ENCODE data around the gene MTUS2. TPM values are rescaled to one million over a fixed set of nuclear protein-coding genes. Genes with fewer than 3 reads are reported as not detected.

Gene MTUS2
- total RNA-seq, 2 experiments from 2014 or later = not detected

DNA sequence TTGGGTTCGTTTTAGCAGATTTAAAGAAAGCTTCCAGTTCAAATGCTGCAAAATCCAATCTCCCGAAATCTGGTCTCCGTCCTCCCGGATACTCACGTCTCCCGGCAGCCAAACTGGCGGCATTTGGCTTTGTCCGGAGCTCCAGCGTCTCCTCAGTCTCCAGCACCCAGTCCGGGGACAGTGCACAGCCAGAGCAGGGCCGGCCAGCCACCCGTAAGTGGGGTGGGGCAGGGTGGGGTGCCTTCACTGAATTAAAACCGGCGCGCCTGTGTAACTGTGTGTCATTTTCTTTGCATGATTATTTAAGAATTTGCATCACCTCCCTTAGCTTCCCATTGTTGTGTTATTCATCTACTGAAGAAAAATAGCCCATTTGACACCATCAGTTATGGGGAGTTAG lies 280.6 kb downstream of the MTUS2 start:
- POLR2A ChIA-PET = no interaction called here
- CTCF ChIA-PET = no interaction called here

DNA sequence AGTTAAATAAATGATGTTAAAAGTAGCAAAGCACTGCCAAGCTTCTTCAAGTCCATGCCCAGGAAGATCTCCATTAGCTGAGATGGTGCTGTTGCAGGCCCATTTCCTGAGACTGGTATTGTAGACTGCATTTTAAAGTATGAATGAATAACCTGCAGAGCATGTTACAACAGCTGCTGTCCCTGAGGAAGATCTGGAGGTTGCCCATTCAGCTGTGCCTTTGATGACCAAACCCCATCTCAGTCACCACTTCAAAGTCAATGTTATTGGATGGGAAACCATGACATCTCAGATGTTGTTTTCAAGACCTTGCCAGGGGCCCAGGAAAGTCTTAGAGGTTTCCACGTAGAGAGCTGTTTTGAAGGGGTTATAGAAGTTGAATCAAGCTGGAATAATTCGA lies 281.3 kb downstream of the MTUS2 start:
- ChIA-PET CTCF (no interaction called here), POLR2A (no interaction called here)

DNA sequence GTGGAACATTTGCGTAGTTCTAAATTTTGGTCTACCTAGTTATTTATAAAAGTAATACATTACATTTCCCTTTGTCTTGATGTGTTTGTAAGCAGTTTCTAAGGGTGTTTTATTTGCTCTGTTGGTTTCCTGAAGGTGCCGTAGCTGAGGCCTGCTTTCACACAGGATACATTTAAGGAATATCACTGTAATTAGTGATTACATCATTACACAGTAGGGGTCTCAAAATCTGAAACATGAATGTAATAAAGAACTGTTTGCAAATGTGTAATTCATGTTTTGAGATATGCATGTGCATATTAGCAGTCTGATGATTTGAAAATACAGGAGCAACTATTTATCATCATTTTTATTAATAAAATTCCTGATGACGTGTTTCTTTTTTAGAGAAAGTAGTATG lies 281.8 kb downstream of the MTUS2 start:
- ChIA-PET POLR2A (no interaction called here), CTCF (no interaction called here)

DNA sequence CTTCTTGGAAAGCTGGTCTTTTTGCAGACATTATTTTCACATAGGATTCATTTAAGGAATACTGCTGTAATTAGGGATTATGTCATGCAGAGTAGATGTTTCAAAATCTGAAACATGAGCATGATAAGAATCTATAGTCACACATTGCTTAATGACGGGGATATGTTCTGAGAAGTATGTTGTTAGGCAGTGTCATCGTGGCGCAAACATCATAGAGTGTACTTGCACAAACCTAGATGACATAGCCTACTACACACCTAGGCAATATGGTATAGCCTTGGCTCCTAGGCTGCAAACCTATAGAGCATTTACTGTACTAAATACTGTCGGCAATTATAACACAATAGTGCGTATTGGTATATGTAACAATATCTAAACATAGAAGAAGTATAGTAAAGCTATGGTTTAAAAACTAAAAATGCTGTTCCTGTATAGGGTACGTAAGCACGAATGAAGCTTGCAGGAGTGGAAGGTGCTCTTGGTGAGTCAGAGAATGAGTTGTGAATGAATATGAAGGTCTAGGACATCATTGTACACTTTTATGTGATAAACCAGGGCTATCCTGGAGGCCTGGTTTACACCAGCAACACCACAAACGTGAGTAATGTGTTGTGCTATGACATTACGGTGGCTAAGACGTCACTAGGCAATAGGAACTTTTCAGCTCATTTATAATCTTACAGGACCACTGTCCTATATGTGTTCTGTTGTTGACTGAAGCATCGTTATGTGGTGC lies 283.1 kb downstream of the MTUS2 start:
- CTCF ChIA-PET = no interaction called here
- POLR2A ChIA-PET = no interaction called here

DNA sequence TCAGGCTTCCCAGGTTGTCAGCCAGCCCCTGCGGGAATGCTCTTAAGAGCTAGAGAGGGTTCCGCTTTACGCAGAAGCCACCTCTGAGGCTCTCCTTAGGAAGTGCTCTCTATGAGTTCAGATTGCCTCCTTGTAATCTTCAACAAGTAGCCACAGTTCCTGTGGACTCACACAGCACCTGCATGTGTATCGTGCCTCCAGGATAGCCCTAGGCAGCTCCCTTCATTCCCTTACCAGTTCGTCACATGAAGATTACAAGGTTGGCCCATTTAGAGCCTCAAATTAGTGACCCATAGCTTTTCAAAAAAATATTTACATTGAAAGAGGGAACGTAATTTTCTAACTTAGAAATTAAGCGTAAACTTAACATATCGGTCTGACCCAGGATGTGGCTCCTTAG lies 284.3 kb downstream of the MTUS2 start:
- CTCF ChIA-PET = no interaction called here
- POLR2A ChIA-PET = no interaction called here

DNA sequence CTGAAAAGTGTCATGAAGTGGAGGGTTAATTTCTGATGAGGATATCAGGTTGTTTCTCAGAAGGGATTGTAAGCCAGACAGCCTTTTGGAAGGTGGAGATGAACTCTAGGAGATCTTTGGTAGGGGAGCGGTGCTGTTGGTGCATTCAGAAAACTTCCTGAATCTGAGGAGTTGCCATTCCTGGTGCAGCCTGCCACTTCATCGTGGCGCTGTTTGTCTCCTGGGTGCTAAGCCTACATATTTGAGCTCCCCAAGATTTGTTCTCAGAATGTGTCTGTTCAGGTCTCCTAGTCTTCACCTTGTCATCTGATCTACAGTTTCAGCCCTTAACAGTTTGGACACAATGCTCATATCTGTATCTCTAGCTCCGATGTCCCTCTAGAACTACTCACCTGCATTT lies 285.6 kb downstream of the MTUS2 start:
- POLR2A ChIA-PET = no interaction called here
- CTCF ChIA-PET = no interaction called here

DNA sequence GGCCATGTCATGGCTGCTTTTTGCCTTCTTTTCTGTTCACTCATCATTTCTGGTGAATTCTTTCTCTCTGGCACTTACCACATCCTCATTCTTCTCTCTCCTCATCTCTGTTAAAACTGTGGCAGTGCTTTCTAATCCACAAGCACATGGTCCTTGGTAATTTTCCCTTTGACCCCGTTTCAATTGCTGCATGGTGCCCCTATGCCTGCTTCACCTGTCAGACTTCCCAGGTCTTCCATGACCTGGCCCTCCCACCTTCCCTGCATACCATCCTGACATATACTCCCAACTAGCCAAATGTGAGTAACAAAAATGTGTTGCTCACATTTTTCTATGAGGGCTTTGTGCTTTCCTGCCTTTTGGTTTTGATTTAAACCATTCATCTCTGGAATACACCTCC lies 286.5 kb downstream of the MTUS2 start:
- CTCF ChIA-PET = no interaction called here
- POLR2A ChIA-PET = no interaction called here

DNA sequence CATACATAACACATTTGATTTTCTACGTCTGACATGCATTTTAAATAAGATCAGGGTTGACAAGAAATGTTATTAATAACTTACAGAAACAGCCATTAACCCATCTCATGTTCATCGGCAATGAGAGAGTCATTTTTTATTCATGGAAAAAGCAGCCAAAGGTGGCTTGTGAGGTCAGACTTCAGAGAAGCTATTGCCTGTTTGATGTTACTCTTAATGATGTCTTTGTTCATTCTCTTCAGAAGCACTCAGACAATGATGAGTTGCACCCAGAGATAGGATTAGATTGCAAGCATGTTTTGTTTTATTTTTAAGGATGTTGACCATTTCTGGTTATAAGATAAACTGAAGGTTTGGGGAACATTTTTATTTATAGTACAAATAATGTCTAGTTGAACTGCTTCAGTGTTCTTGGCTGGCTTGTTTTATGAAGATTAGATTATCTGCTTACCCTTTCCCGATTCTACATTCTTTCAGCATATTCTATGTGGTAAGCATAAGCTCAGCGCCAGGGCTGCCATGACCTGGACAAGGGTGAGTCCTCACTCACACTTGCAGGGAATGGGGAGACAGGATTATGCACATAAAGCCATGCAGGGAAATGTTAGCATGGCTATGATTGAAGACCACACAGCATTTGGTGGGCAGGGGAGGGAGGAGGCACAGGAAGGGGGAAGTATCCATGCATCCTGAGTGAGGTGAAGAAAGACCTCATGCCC lies 288.1 kb downstream of the MTUS2 start:
- CTCF ChIA-PET = no interaction called here
- POLR2A ChIA-PET = no interaction called here

DNA sequence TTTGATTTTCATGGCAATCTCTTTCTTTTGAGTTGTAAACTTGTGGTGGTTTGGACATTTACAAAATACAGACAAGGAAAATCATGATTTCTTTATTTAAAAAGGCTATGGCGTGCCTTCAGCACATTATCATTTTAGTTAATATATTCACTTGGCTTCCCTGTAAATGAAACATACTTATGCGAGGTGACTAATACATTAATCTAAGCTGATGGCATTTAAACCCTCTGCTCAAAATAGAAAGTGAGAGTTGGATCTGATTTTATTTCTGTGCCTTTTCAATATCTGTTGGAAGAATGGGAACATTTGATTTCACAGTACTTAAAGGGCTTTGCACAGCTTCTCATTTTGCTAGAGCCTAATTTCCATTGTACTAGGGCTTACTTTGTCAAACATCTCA lies 289.8 kb downstream of the MTUS2 start:
- CTCF ChIA-PET = no interaction called here
- POLR2A ChIA-PET = no interaction called here

DNA sequence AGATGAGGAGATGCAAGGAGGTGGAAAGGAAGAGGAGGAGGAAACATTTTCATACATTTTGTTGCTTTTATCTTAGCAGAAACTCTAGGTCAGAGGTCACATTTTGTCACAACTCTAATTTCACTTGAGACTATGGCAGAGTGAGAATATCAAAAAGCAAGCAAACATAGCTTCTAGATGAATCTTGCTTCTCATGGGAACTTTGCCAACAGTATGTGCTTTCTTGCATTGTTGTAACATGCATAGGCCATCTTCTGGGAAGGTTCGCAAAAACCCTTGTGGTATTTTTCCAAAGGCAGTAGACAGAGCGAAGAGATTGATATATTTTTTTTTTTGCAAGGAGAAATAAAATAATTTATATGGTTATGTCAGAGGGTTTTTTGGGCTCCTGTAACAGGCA lies 291.3 kb downstream of the MTUS2 start:
- POLR2A ChIA-PET = no interaction called here
- CTCF ChIA-PET = no interaction called here

DNA sequence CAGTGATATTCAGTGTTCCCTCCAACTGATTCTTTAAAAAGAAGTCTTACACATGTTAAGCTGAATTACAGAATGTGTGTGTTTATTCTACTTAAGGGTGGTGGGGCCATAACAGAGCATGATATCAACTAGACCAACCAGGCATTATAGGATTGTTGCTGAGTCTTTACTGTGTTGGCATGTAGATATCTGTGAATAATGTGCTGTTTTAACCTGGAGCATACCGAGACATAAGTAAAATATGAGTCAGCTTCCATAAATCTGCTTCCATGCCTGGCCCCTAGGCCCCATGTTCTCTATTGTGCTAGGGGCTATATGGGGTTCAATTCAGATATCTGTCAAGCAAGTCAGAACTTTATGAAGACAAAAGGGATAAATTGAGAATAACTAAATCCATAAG lies 295.7 kb downstream of the MTUS2 start:
- CTCF ChIA-PET = no interaction called here
- POLR2A ChIA-PET = no interaction called here

DNA sequence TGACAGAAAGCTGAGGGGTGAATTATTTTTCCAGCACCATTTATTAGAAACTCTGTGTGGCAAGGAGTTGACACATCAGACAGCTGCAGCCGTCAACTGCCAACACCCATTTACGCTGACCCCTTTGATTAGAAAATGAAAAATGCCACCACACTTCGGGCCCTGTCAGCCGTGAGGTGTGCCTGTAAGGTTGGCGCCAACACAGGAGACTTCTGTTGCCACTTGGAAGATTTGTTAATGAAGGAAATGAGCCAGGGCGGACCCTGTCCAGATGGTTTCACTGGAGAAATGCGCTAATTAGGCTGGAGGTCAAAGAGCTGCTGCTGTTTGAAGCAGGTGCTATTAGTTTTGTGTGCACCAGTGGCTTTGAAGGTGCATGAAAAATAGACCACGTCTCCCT lies 297.5 kb downstream of the MTUS2 start:
- CTCF ChIA-PET = no interaction called here
- POLR2A ChIA-PET = no interaction called here

DNA sequence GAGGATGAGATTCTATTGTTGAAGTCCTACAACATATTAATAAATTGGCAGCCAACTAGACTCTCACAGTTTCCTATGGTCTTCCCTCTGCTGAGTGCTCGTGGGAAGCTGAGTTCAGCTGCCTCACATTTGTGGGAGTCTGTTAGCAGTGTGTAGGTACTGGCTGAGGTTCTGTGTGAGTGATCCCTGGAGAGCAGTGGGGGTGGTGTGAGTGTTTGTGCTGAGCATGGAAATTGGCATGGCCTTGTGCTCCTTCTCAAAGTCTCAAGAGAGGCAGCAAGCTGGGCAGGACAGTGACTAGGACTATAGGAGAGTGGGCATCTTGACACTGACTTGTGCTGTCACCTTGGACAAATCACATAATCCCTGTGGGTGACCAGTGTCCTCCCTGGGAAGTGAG lies 298.3 kb downstream of the MTUS2 start:
- CTCF ChIA-PET = no interaction called here

DNA sequence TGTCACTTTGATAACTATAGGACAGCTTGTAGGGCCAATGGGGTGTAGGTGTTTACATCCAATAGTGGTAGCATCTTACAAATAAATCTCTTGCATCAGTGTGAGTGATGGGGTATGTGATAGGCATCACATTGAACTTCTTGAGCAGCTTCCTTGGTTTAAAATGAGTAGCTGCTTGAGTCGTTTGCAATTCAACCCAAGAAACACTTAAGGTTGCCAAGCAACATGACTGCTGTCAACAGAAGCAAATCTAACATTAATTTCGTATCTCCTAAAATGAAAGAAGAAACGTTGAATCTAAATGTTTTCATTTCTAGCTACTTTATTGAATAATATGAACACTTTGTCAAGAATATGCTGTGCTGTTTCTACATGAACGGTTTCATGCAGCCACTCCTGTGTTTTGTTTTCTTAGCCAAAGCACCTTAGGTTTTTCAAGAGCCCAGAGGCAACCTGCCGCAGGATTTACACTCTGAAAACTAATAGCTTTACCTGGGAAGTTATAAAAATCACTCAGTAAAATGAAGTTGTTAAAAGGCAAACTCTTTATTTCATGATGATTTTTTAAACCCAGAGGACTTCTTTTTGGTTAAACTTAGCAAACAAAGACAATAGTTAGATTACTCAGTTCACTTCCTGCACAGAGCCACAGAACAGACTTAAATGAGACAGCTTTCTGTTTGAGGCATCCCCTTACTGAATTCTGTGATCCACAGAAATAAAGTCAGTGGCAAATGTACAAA lies 305.2 kb downstream of the MTUS2 start:
- ChIA-PET POLR2A (no interaction called here), CTCF (no interaction called here)

More for the DNA sequence above, 298.3 kb downstream of the MTUS2 start:
- POLR2A ChIA-PET = no interaction called here

DNA sequence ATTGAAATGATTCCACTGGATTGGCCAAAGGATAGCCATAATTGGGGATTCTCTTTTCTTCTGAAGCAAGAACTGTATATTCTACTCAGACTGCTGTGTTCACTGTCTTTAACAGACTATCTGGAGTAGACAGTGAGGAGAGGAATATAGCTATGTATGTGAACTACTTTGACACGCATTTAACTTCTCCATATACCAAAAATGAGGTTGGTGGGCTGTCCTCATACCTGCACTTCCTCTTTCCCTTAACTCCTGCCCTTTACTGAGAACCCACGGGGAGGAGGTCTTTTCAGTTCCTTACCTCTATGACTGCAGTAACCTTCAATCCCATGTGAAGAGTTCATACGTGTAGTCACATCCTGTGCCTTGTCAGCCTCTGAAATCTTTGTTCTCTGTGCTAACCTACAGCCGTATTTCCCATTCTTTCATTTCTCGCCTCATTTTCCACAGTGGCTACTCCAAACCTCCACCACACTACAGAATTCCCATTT lies 305.8 kb downstream of the MTUS2 start:
- ChIA-PET CTCF (no interaction called here), POLR2A (no interaction called here)

DNA sequence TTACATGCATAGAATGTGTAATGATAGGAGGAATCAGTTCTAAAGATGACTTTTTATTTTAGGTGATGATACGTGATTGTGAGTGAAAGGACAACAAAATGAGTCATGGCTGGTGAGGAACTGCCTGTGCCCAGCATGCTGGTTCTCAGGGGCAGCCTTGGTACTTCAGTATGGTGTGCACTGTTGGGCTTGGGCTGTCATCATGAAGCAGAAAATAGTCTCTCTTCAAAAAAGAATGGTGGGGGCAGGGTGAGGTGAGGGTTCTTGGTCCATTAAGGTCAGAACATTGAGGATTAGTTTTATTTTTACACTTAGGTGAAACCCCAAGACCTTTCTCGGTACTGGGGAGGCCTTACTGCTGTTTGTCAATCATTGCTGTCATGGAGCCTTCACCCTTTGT lies 309.5 kb downstream of the MTUS2 start:
- POLR2A ChIA-PET = no interaction called here

DNA sequence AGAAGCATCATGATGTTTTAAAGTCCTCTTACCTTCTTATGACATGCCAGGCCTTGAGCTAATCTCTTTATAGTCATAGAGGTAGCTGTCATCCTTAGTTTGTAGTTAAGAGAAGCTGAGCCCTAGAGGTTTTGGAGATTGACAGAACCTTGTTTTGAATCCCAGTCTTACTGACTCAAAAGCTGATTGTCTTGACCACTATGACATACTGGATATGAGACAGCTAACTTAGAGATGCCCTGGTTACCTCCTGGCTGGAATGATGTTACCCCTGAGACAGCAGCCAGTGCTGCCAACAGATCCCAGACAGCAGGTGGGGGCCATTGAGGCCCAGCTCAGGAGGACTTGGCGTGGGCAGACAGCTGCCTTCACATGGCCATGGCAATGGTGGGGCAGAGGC lies 311.0 kb downstream of the MTUS2 start:
- ChIA-PET POLR2A (no interaction called here), CTCF (no interaction called here)

More for the DNA sequence above, 309.5 kb downstream of the MTUS2 start:
- CTCF ChIA-PET = no interaction called here

DNA sequence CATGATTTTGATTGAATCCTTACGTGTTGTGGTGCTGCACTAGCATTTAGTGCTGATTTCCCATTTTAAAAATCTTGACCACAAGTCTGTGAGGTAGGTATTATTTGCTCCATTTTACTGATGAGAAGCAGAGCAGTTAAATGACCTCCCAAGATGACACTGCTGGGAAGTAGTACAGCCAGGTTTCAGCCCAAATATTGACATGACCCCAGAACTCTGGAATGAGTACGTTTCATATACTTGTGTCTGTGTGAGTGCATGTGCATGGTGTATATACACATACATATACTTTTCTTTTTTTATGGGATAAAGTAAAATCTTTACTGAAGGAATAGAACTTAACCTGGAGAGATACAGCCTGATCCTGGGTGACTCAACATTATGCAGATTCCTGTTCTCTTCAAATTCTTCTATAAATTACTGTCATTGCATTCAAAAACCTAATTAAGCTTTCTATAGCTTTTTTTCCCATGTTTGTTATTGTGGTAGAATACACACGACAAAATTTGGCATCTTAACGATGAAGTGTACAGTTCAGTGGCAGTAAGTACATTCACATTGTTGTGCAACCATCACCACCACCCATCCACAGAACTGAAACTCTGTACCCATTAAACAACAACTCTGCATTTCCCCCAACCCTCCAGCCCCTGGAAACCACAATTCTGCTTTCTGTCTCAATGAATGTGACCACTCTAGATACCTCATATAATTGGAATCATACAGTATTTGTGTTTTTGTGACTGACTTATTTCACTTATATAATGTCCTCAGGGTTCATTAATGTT lies 311.9 kb downstream of the MTUS2 start:
- POLR2A ChIA-PET = no interaction called here
- CTCF ChIA-PET = no interaction called here

DNA sequence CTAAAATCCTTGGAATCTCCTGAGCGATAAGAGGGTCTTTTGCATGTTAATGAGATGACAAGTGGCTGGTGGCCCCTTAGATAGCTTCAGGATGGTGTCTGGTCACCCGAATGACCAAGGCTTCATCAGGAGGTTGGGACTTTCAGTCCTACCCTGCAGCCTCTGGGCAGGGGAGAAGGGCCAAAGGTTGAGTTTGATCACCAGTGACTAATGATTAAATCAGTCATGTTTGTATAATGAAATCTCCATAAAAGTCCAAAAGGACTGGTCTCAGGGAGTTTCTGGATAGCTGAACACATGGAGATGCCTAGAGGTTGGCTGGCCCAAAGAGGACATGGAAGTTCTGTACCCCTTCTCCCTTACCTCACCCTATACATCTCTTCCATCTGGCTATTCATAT lies 316.2 kb downstream of the MTUS2 start:
- CTCF ChIA-PET = no interaction called here
- POLR2A ChIA-PET = no interaction called here

DNA sequence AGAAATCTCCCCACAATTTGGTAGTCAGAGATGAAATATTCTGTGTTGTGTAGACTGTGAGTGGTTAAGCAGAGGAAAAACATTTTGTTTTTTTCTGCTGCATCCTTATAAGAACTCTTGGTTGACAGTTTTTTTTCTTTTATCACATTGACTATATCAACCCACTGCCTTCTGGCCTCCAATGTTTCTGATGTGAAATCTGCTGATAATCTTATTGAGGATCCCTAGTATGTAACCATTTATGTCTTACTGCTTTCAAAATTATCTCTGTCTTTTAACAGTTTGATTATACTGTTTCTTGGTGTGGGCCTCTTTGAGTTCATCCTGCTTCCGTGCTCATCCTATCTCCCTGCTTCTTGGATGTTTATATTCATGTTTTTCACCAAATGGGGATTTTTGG lies 316.9 kb downstream of the MTUS2 start:
- CTCF ChIA-PET = no interaction called here
- POLR2A ChIA-PET = no interaction called here

DNA sequence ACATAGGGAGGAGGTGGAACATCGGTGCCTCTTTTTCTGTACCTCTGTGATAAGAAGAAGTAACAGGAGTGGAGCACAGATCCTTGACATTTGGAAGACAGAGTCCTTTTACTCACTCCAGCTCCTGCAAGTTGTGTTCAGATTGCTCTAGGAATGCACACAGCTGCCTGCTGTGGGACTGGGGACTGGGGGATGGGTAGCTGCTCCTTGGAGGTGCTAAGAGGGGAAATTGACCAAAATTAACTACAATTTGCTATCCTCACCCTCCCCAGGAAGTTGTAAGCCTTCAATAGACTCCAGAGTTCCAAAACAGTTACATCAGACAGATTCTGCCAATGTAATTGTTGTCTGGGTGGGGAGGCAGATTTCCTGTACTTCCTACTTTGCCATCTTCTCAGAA lies 317.9 kb downstream of the MTUS2 start:
- ChIA-PET CTCF (no interaction called here), POLR2A (no interaction called here)

Data from activated CD8-positive, alpha-beta memory T cell treated with anti-CD3 and anti-CD28 coated beads for 36 hours (primary cell).